OCI-M1 (cell line): Measurements from ENCODE around the gene BST1.

Source experiments
- DNase-seq: peaks from one replicate; lab custom pipeline; 2025; lab: John Stamatoyannopoulos, UW

The BST1 gene

GRCh38 chr4:15676899-15677298 lies 26.0 kb upstream of the BST1 start:
- no peak for DNase-seq

- no peak for DNase-seq
Observed at GRCh38 chr4:15677507-15677988, 25.3 kb upstream of the BST1 start.

GRCh38 chr4:15681067-15681371 lies 21.8 kb upstream of the BST1 start:
- DNase-seq = no peak

- peak; percentile 99 for DNase-seq
Observed at GRCh38 chr4:15681372-15682241, 21.3 kb upstream of the BST1 start, which contains the start of gene FAM200B. Gene FAM200B, plus strand, starts transcription at chr4:15681827. Its CDS starts 5,151 bp downstream, at chr4:15686978.

- peak; percentile 55 for DNase-seq
Observed at GRCh38 chr4:15682242-15683142, 20.4 kb upstream of the BST1 start.

- no peak for DNase-seq
Observed at GRCh38 chr4:15683143-15683495, 19.7 kb upstream of the BST1 start.

GRCh38 chr4:15684498-15684897 lies 18.4 kb upstream of the BST1 start:
- no peak for DNase-seq

DNA sequence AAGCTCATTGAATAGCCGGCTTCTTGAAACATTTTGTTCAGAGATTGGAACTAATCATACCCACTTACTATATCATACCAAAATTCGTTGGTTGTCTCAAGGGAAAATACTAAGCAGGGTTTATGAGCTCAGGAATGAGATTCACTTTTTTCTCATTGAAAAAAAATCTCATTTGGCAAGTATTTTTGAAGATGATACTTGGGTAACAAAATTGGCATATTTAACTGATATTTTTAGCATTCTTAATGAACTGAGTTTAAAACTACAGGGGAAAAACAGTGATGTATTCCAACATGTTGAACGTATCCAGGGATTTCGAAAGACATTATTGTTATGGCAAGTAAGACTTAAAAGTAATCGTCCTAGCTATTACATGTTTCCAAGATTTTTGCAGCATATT lies 14.8 kb upstream of the BST1 start:
- DNase-seq = no peak

DNA sequence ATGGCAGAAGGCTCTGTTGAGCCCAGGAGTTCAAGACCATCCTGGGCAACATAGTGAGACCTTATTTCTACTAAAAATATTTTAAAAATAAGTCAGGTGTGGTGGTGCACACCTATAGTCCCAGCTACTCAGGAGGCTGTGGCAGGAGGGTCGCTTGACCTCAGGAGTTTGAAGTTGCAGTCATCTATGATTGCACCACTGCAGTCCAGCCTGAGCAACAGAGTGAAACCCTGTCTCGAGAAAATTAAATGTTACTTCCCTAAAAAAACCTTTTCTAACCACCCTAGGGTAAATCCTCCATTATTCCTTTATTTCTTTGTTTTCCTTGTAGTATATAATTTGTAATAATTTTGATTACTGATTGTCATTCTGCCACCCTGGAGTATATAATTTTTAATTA lies 13.3 kb upstream of the BST1 start:
- no peak for DNase-seq

DNA sequence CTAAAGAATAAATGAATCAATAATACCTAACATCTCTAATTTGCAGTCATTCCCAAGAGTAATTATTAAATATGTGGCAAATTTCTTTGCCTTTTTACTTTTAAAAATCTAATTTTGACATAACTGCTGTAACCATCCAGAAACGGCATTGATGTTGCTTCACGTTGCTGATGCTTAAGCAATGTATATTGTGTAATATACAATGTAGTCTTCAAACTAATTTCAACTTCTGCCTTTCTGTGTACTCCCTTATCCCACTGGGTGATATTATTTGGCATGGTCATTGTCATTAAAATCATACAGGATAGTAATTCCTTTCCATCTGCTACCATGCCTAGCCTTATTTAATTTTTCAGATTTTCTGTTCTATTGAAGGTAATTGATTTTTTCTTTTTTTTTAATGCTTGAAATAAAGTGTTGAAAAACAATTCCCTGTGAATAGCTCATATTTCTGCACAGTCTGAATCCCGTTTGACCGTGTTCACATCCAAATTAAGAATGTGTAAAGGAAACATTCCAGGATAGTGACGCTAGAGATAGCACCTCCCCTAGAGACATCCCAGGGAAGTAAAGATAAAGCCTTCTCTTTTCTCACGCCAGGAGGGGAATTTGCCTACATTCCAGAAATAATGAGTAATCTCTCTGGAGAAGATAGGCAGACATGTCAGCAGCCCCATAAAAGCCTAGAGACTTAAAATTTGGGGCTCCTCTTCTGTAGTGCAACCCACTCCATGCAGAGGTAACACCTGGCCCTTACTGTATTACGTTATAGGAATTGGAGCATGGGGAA lies 12.7 kb upstream of the BST1 start:
- no peak for DNase-seq

GRCh38 chr4:15691346-15692135 lies 11.3 kb upstream of the BST1 start:
- no peak for DNase-seq

DNA sequence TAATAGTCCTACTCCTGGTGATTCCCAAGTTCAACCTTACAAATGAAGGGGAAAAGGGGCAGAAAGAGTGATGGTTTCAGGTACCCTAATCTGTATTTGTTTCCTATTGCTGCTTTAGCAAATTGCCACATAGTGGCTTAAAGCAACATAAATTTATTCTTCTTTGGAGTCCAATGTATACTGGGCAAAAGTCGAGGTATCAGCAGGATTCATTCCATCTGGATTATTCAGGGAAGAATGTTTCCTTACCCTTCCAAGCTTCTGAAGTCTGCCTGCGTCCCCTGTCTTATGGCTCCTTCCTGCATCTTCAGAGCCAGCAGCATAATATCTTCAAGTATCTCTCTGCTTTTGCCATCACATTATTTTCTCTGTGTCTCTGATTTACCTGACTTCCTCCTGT lies 10.3 kb upstream of the BST1 start:
- no peak for DNase-seq

- no peak for DNase-seq
Observed at GRCh38 chr4:15694431-15694830, 8.4 kb upstream of the BST1 start.

DNA sequence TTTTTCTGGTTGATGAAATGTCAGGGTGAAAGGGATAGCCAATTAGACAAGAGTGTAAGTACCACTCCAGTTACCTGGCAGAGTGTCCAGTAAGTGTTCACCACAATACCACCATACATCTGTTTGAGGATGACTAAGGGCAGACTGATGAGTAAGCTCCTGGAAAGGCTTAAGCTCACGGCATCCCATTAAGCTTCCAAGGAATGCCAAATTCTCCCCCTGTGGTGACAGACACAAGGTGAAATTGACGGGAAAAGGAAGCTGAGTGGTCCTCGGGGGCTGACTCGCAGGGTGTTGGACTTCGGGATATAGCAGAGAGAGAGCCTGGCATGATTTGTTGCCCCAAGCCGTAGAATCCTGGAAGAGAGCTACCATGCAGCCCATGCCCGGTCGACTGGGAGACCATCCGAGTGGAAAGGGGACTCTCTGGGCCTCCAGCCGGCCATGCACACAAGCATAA lies 7.6 kb upstream of the BST1 start:
- no peak for DNase-seq

DNA sequence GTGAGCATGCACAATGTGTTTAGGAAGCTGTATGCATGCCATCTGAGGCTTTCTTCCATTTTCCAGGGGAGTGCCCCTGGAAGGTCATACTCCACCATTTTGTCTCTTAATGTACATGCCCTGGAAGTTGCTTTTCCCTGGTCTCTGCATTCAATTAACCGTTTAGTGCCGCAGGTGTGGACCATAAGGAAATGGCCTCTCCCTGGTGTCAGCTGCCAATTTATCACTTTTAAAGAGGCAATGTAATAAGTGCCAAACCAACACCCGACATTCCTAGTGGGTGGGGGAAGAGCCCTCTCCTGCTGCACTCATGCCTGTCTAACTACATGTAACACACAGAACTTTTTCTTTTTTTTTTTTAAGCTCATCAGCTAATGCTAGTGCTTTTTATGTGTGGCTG lies 7.1 kb upstream of the BST1 start:
- DNase-seq = no peak

- DNase-seq = no peak
Observed at GRCh38 chr4:15696866-15697265, 6.0 kb upstream of the BST1 start.

DNA sequence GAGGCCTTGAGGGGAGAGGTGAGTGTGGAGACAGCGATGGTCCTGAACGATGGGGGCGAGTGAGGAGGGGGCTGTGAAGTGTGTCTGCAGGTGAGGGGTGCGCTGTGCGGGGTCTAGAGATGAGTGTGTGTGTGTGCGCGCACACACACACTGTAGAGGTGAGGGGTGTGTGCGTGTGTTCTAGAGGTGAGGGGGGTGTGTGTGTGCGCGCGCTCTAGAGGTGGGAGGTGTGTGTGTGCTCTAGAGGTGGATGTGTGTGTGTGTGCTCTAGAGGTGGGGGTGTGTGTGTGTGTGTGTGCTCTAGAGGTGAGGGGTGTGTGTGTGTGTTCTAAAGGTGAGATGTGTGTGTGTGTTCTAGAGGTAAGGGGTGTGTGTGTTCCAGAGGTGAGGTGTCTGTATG lies 574 bp downstream of the BST1 start:
- DNase-seq = no peak

DNA sequence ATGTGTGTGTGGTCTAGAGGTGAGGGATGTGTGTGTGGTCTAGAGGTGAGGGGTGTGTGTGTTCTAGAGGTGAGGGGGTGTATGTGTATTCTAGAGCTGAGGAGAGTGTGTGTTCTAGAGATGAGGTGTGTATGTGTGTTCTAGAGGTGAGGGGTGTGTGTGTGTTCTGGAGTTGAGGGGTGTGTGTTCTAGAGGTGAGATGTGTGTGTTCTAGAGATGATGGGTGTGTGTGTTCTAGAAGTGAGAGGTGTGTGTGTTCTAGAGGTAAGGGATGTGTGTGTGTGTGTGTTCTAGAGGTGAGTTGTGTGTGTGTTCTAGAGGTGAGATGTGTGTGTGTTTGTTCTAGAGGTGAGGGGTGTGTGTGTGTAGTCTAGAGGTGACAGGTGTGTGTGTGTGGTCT lies 1.3 kb downstream of the BST1 start:
- no peak for DNase-seq

GRCh38 chr4:15706646-15707362 lies 3.9 kb downstream of the BST1 start:
- DNase-seq = no peak

DNA sequence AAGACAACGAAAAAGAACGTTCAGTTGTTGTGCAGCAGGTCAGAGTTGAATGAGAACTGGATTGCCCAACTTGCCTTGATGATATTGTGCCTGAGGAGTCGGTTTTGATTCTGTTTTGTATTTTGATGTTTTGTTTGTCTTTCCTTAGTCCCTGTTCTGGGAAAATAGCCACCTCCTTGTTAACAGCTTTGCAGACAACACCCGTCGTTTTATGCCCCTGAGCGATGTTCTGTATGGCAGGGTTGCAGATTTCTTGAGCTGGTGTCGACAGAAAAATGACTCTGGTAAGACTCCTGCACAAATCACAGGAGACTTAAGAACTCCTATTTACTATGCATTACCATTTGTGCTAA lies 4.5 kb downstream of the BST1 start:
- DNase-seq = no peak

DNA sequence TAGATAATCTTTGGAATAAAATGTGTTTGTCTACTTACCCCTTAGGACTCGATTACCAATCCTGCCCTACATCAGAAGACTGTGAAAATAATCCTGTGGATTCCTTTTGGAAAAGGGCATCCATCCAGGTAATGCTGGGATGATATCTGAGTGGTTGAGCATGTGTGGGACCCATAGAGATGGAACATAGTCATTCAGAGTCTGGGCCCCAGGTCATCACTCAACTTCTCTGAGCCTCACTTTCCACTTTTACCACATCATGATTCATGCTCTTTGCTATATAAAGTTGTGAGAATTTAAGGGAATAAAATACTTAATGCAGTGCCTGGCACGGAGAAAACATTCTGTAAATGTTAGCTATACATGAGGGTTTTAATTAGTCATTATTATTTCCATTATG lies 8.9 kb downstream of the BST1 start:
- no peak for DNase-seq
